T-helper 17 cell (primary cell): Measurements from ENCODE around the gene PLEKHM3. TPM values are rescaled to one million over a fixed set of nuclear protein-coding genes. Genes with fewer than 3 reads are reported as not detected.
"Not testable (repeated sequence)": the region's sequence is repeated elsewhere in the genome, so short reads cannot be mapped to it uniquely, and the experiment has no call there.

Experiments
- ATAC-seq: fragments of 150-1000 bp; cut with Tn5 transposase; 2 replicates; pipeline ENCODE4 v1.10.0; 2021; ENCODE audit warnings: mild to moderate bottlenecking, moderate library complexity
- DNase-seq, 3 donors: peaks; one replicate each; pipeline versions ENCODE4 v3.0.0 to v3.0.0-alpha.2; 2020 to 2021
- H3K9me3 ChIP-seq: one replicate; pipeline ENCODE4 v1.7.0; 2013; ENCODE audit warnings: low read length, mild to moderate bottlenecking; ENCODE audit not compliant: control insufficient read depth, poor library complexity, severe bottlenecking
- H3K27ac Mint-ChIP-seq: one replicate; pipeline ENCODE4 v1.8.0; 2022; ENCODE audit warnings: mild to moderate bottlenecking, moderate library complexity, mixed read lengths
- H3K27me3 Mint-ChIP-seq: one replicate; pipeline ENCODE4 v1.8.0; 2022; ENCODE audit warnings: mixed read lengths
- H3K36me3 Mint-ChIP-seq: one replicate; pipeline ENCODE4 v1.8.0; 2022; ENCODE audit warnings: low read depth, mixed read lengths
- H3K4me1 Mint-ChIP-seq: one replicate; pipeline ENCODE4 v1.8.0; 2022; ENCODE audit warnings: mild to moderate bottlenecking, mixed read lengths
- H3K4me3 Mint-ChIP-seq: one replicate; pipeline ENCODE4 v1.8.0; 2022; ENCODE audit warnings: mild to moderate bottlenecking, moderate library complexity, mixed read lengths
- total RNA-seq, 4 donors: library from RNA in 2 of 4; stranded (reverse) in 2 of 4; gene quantifications; one replicate each; pipeline ENCODE4 v1.2.3 and lab custom pipeline; 2022 to 2026

Gene PLEKHM3
- total RNA-seq, 2 donors from 2014 or later, result 14.3 to 14.4 TPM

- H3K36me3 Mint-ChIP-seq, result no peaks in the 10 kb centered on the region
- H3K27me3 Mint-ChIP-seq, result peaks cover 23% of the 10 kb centered on the region
- H3K27ac Mint-ChIP-seq, result no peak overlapping the region
- DNase-seq (no peak), ATAC-seq (no peak)
- peaks cover 6% of the 10 kb centered on the region for H3K4me1 Mint-ChIP-seq
- no peaks in the 10 kb centered on the region for H3K9me3 ChIP-seq
- H3K4me3 Mint-ChIP-seq, result no peak overlapping the region
These were observed 213.1 kb downstream of the PLEKHM3 start for GRCh38 chr2:207812058-207812725.

GRCh38 chr2:207811658-207812057 lies 213.7 kb downstream of the PLEKHM3 start:
- H3K9me3 ChIP-seq, H3K27ac Mint-ChIP-seq, H3K4me1 Mint-ChIP-seq, H3K36me3 Mint-ChIP-seq, DNase-seq, H3K4me3 Mint-ChIP-seq, ATAC-seq: not testable (repeated sequence)
- H3K27me3 Mint-ChIP-seq, result peaks cover 23% of the 10 kb centered on the region

- Mint-ChIP-seq H3K36me3 (no peaks in the 10 kb centered on the region), H3K27ac (no peak overlapping the region), H3K27me3 (peaks cover 23% of the 10 kb centered on the region), H3K4me1 (peaks cover 6% of the 10 kb centered on the region), H3K4me3 (no peak overlapping the region)
- no peak for ATAC-seq
- no peak for DNase-seq
- no peaks in the 10 kb centered on the region for H3K9me3 ChIP-seq
These were observed 215.0 kb downstream of the PLEKHM3 start for GRCh38 chr2:207810200-207810788.

GRCh38 chr2:207808119-207808518 lies 217.2 kb downstream of the PLEKHM3 start:
- H3K4me1 Mint-ChIP-seq, result peaks cover 4% of the 10 kb centered on the region
- H3K27me3 Mint-ChIP-seq, result peaks cover 29% of the 10 kb centered on the region
- DNase-seq, result no peak
- no peak overlapping the region for H3K27ac Mint-ChIP-seq
- ATAC-seq, result no peak
- H3K36me3 Mint-ChIP-seq, result no peaks in the 10 kb centered on the region
- H3K4me3 Mint-ChIP-seq, result no peak overlapping the region
- H3K9me3 ChIP-seq, result no peaks in the 10 kb centered on the region

- Mint-ChIP-seq H3K27me3 (peaks cover 29% of the 10 kb centered on the region), H3K27ac (no peak overlapping the region), H3K4me1 (peaks cover 4% of the 10 kb centered on the region), H3K4me3 (no peak overlapping the region), H3K36me3 (no peaks in the 10 kb centered on the region)
- no peaks in the 10 kb centered on the region for H3K9me3 ChIP-seq
- no peak for ATAC-seq
- DNase-seq, result no peak
These were observed 217.8 kb downstream of the PLEKHM3 start for GRCh38 chr2:207807516-207807915.

DNA sequence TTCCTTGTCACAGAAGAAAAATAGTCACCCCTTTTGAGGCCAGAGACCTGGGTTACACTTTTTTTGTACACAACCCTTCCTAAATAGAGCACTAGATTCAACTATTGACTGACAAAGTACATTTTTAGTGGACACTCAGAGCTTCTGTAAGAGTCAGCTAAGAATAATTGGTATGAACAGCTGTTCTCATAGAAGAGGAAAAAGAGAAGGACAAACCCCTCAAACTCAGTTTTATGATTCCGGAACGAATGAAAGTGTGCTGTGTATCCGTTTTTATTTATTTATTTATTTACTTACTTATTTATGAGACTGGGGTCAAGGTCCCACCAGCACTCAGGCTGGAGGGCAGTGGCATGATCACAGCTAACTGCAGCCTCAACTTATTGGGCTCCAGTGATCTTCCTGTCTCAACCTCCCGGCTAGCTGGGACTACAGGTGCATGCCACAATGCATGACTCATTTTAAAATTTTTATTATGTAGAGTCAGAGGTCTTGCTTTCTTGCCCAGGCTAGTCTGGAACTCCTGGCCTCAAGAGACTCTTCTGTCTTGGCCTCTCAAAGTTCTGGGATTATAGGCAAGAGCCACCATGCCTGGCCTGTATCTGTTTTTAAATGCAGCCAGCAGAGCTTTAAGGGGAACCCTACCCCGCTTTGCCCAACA lies 219.6 kb downstream of the PLEKHM3 start:
- no peak for ATAC-seq
- no peaks in the 10 kb centered on the region for H3K9me3 ChIP-seq
- Mint-ChIP-seq H3K27me3 (peaks cover 21% of the 10 kb centered on the region), H3K4me3 (no peak overlapping the region), H3K4me1 (peaks cover 4% of the 10 kb centered on the region), H3K36me3 (no peaks in the 10 kb centered on the region), H3K27ac (no peak overlapping the region)
- DNase-seq, result no peak

- no peak overlapping the region for H3K27ac Mint-ChIP-seq
- H3K27me3 Mint-ChIP-seq, result peaks cover 10% of the 10 kb centered on the region
- no peaks in the 10 kb centered on the region for H3K36me3 Mint-ChIP-seq
- DNase-seq (no peak), ATAC-seq (no peak)
- H3K9me3 ChIP-seq, result no peaks in the 10 kb centered on the region
- no peak overlapping the region for H3K4me3 Mint-ChIP-seq
- H3K4me1 Mint-ChIP-seq, result peaks cover 2% of the 10 kb centered on the region
These were observed 222.7 kb downstream of the PLEKHM3 start for GRCh38 chr2:207802650-207803049.

- Mint-ChIP-seq H3K27ac (no peak overlapping the region), H3K36me3 (no peaks in the 10 kb centered on the region), H3K27me3 (peaks cover 6% of the 10 kb centered on the region), H3K4me1 (no peaks in the 10 kb centered on the region), H3K4me3 (no peak overlapping the region)
- no peaks in the 10 kb centered on the region for H3K9me3 ChIP-seq
- DNase-seq (no peak), ATAC-seq (no peak)
These were observed 224.1 kb downstream of the PLEKHM3 start for GRCh38 chr2:207801259-207801658.

DNA sequence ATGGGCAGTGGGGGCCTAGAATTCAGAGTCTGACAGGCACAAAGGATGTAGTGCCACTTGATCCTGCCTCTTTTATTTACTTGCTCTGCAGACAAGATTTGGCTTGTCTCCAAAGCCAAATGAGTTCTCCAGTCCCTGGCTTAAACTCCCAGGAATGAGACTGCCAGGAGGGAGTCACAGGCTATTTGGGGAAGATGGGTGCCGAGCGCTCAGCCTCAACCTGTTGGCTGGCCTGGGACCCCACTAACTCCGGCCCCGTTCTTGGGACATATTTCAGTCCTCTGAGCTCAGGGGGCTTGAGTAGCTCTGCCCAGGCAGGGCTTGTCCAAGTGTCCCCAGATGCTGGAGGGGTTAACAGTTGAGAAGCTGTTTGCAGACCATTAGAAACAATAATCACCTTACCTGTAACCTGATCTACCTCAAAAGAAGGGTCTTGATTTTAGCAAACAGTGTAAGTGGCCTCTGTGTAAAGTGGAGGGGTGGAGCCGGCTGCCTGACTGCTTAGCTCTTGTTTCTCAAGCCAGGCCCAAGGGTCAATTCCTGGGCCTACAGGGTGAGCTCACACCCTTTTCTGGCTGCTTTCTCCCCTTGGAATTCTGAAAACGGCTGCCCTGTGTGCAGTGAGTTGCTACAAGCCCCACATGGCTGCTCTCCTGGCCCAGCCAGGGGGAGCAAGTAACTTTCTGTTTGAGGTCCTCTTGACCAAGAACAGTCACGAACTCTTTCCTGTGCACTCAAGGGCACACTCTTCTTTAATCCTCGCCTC lies 228.6 kb downstream of the PLEKHM3 start:
- H3K4me3 Mint-ChIP-seq, result no peak overlapping the region
- no peak for DNase-seq
- ATAC-seq, result no peak
- H3K27ac Mint-ChIP-seq, result no peak overlapping the region
- no peaks in the 10 kb centered on the region for H3K9me3 ChIP-seq
- peaks cover 19% of the 10 kb centered on the region for H3K27me3 Mint-ChIP-seq
- no peaks in the 10 kb centered on the region for H3K4me1 Mint-ChIP-seq
- no peaks in the 10 kb centered on the region for H3K36me3 Mint-ChIP-seq

- Mint-ChIP-seq H3K27me3 (peaks cover 42% of the 10 kb centered on the region), H3K4me3 (no peak overlapping the region), H3K27ac (no peak overlapping the region), H3K4me1 (no peaks in the 10 kb centered on the region), H3K36me3 (peaks cover 3% of the 10 kb centered on the region)
- ATAC-seq, result no peak
- no peak for DNase-seq
- no peaks in the 10 kb centered on the region for H3K9me3 ChIP-seq
These were observed 233.0 kb downstream of the PLEKHM3 start for GRCh38 chr2:207792244-207792785.

DNA sequence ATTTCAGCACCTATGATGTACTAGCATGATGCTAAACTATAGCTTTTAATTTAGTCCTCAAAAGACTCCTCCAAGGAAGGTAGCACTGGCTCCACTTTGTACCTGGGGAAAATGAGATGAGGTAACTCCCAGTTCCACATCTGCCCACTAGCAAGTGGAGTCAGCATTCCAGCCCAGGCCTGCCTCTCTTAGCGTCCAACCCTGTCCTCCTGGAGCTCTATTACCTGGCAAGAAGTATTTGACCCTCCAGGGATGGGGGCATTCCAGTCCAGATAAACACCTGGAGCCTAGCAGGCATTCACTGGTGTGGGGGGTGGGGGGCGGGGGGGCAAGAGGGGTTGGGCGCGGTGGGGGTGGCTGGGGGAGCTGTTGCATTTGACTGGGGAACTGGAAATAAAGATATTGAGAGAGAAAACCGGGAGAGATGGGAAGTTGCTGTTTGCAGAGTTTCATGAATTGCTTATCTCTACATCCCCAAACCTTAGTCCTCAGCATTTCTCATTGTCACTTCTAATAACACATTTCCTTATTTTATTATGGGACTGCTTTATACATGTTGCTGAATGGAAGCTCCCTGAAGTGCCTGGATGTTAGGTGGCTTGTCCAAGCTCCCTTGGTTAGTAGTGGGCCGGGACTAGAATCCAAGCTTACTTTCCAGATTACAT lies 233.6 kb downstream of the PLEKHM3 start:
- H3K9me3 ChIP-seq, result no peaks in the 10 kb centered on the region
- DNase-seq (no peak), ATAC-seq (no peak)
- Mint-ChIP-seq H3K36me3 (peaks cover 3% of the 10 kb centered on the region), H3K27ac (no peak overlapping the region), H3K27me3 (peaks cover 43% of the 10 kb centered on the region), H3K4me1 (no peaks in the 10 kb centered on the region), H3K4me3 (no peak overlapping the region)

DNA sequence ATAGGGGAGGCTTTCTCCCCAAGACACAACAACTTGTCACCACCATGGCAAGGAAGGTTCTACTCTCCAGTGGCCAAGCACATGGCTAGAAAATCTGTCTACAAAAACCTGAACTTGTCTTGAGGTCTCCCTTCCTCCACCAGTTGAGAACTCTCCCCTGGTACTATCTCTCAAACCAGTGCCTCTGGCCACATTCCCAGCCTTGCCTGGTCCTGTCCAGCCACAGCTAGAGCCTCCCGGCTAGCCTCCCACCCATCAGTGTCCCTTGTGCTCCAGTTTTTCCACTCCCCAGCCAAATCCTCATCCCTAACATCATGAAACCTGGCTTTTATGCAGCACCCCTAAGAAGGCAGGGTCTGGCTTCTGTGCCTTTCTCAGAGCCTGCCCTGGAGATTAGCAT lies 234.4 kb downstream of the PLEKHM3 start:
- Mint-ChIP-seq H3K36me3 (peaks cover 3% of the 10 kb centered on the region), H3K4me1 (no peaks in the 10 kb centered on the region), H3K27ac (no peak overlapping the region), H3K4me3 (no peak overlapping the region), H3K27me3 (peaks cover 43% of the 10 kb centered on the region)
- no peaks in the 10 kb centered on the region for H3K9me3 ChIP-seq
- no peak for ATAC-seq
- no peak for DNase-seq

DNA sequence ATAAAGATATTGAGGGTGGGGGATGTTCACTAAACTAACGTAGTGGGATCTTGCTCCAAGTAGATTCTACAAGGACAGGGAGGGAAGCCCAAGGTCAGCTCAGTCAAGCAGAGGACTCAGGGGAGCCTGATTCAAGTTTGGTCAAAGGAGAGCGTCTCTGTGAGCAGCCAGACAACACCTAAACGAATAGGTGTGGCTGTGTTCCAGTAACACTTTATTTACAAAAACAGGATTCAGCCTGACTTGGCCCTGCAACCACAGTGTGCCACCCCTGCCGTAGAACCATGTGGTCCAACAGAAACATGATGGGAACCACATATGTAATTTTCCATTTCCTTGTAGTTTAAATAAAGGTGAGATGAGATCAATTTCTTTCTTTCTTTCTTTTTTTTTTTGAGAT lies 237.5 kb downstream of the PLEKHM3 start:
- H3K4me3 Mint-ChIP-seq, result no peak overlapping the region
- H3K36me3 Mint-ChIP-seq, result peaks cover 3% of the 10 kb centered on the region
- H3K9me3 ChIP-seq, result no peaks in the 10 kb centered on the region
- DNase-seq (no peak), ATAC-seq (no peak)
- H3K4me1 Mint-ChIP-seq, result peaks cover 2% of the 10 kb centered on the region
- H3K27ac Mint-ChIP-seq, result no peak overlapping the region
- peaks cover 39% of the 10 kb centered on the region for H3K27me3 Mint-ChIP-seq
